GM10266 (cell line): ENCODE results near the gene TPD52L2.

Experiments used
- DNase-seq: peaks from one replicate; pipeline ENCODE4 v3.0.0; 2012; ENCODE audit errors: extremely low spot score
- CTCF ChIP-seq: IDR thresholded peaks from 2 replicates; pipeline ENCODE4 v1.5.1; 2012; ENCODE audit warnings: mild to moderate bottlenecking, low read depth; ENCODE audit not compliant: control insufficient read depth, insufficient read depth; ENCODE audit errors: missing control alignments

Gene TPD52L2

DNA sequence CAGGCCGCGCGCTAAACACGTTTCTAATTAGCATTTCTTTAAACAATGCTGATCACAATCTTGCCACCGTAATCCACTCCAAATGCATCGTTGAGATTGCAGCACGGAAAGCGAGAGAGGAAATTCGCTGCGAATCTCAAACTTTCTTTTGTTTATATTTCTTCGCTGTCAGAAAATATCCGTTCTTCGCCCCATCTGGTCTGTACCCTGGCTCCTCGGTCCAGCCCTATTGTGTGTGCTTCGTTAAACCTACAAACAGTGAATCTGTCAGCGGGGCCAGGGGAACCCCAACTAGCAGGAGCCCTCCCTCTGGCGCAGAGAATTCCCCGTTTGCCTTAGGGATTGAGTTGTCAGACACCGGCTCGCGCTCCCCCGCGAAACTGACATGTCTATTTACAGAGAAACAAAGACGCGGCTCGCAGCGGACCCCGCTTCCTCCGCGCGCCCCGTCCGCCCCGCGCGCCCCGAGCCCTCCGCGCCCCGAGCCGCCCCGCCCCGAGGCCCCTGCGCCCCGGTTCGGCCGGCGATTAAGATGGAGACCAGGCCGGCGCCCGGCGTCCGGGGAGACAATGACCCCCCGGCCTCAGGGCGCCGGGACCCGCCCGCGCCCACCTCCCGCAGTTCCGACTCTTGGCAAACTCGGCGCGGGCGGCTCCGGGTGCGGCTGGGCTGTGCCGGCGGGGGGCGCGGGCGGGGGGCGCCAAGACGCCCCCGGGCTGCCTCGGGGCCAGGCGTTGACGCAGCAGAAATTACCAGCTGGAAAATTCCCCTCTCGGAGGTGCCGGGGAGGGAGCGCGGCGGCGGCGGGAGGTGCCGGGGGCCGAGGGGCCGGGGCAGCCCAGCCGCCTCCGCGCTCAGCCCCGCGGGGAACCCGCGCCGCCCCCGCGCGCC is 34.9 kb upstream of the TPD52L2 start:
- peak; percentile 77 for DNase-seq
- no peak for TF ChIP-seq CTCF

DNA sequence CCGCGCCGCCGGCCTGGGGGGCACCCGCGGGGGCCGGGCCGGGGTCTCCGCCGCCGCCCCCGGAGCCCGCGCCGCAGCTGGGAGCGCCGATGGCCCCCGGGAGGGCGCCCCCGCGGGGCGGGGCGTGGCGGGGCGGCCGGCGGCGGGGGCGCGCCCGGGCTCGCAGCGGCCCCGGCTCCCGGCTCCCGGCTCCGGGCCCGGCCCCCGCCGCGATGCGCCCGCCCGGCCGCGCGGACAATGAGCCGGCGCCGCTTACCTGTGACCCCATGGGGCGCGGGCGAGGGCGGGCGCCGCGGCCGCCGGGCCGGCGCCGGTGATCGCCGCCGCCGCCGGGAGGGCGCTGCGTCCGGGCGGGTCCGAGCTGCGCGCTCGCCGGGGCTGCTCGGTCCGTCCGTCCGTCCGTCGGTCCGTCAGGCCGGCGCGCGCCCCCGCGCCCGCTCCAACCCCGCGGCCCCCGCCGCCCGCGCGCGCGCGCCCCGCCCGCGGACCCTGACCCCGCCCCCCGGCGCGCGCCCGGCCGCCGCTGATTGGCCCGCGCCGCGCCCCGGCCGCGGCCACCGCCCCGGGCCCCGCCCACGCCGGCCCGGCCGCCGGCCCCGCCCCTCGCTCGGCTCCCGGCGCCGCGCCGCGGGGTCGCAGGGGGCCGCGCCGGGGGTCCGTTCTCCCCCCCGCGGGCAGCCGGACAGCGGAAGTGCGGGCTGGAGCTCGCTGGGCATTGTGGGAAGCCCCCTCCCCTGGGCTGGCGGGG is 34.1 kb upstream of the TPD52L2 start, which contains the start of gene ZBTB46:
TSS of gene ZBTB46 (minus strand) at position 424 of the 748 bp plus-strand sequence. CDS start 40,507 bp downstream, outside the sequence.
- peak; percentile 1 for TF ChIP-seq CTCF
- peak; percentile 99 for DNase-seq

DNA sequence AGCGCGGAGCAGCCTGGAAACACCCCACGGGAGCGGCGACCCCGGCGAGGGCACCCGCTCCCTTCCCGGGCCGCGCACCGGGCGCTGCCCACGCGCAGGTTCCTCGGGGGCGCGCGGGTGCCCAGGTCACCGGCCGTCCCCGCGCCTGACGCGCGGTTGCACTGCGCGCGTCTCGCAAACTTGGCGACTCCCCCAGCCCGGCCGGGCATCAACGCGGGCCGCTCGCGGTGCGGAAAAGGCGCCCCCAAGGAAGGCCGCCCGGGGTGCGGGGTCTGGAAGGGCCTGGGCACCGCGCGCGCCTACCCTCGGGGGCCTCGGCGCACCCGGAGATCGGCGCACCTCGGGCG is 33.5 kb upstream of the TPD52L2 start:
- no peak for TF ChIP-seq CTCF
- peak; percentile 57 for DNase-seq

GRCh38 chr20:63831993-63832686 is 32.9 kb upstream of the TPD52L2 start:
- TF ChIP-seq CTCF, result no peak
- peak; percentile 61 for DNase-seq

- DNase-seq, result no peak
- no peak for TF ChIP-seq CTCF
Measured at GRCh38 chr20:63833776-63834490, 31.1 kb upstream of the TPD52L2 start.

DNA sequence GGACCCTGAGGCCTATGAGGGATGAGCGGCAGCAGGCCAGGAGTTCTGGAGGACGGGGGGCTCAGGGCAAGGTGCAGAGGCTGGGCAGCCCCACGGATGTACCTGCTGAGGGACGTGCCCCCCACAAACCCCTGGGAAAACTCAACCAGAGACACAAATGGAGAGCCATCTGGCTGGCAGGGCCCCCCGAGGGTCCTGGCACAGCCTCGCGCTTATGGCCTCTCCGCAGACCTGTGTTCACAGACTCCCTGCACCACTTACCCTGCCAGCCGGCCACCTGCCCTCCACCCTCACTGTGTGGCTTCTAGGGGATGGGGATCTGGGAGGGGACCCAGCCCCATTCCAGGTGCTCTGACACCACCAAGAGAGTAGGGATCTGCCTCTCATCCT is 30.6 kb upstream of the TPD52L2 start:
- DNase-seq, result no peak
- no peak for TF ChIP-seq CTCF
